ENCODE measurements around the gene CARS2.
"Not testable (repeated sequence)": the region's sequence is repeated elsewhere in the genome, so short reads cannot be mapped to it uniquely, and the experiment has no call there.

The CARS2 gene

DNA sequence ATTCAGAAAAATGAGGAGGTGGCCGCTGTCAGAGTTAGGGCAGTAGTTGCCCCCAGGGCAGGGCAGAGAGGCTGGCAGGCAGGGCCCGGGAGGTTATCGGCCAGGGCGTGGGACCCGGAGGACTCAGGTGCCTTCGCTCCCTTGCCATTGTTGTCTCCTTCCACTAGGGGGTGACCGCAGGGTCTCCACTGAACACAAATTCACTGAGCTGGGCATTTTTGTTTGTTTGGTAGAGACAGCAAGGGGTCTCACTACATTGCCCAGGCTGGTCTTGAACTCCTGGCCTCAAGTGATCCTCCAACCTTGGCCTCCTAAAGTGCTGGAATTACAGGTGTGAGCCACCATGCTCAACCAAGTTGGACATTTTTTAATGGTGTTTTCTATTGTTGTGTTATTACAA is 25.1 kb downstream of the CARS2 start:
- no peak for DNase-seq

DNA sequence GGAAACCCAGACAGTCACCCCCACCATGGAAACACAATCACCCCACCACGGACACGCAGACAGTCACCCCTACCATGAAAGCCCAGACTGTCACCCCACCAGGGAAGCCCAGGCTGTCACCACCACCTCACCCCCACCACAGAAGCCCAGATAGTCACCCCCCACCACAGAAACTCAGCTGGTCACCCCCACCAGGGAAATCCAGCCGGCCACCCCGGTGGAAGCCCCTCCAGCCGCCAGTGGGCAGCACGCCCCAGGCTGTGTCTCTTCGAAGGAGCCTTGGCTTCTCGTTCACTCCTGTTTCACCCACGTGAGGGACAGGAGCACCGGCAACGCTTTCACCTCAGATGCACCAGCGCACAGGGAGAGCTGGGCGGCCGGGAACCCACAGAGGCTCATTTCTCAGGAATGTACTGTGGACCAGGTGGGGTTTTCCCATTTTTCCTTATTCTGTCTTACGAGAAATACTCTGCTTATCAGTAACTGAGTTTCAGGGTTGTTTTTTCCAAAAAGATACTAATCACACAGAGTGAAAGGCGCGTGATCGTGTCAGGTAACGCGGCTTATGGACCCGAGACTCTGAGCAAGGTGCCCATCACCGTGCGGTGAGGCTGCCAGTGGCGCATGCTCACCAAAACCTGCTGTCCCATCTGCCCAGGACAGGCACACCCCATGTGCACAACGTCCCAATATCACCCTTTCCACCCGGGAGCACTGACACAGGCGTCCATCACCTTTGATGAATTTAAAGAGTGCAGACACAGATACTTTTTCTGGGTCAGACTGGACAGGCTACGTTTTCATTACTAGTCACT is 28.0 kb downstream of the CARS2 start:
- DNase-seq: no peak

DNA sequence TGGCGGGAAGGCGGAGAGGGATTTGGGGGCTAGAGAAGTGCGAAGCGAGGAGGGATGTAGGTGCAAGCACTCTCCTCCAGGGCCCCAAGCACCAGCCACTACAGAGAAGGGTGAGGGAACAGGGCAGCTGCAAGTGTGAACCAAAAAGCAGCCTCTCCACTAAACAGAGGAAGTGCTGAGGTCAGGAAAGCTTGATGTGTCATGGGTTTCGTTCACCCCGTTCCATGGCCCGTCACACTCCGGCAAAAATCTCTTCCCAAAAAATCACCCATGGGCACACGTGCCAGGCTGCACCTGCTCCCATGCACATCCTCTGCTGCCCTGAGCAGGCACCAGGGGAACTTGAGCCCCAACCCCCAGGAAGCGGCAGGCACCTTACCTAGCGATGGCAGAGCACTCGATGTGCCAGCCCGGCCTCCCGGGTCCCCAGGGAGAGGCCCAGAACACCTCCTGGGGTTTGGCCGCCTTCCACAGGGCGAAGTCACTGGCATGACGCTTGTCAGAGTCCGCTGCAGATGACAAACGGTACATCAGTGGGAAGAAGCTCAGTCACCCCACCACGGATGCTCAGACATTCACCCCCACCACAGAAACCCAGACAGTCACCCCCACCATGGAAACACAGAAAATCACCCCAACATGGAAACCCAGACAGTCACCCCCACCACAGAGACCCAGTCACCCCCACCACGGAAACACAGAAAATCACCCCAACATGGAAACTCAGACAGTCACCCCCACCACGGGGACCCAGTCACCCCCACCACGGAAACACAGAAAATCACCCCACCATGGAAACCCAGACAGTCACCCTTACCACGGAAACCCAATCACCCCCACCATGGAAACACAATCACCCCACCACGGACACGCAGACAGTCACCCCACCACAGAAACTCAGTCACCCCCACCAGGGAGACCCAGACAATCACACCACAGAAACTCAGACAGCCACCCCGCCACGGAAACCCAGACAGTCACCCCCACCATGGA is 29.0 kb downstream of the CARS2 start:
- DNase-seq: no peak

DNA sequence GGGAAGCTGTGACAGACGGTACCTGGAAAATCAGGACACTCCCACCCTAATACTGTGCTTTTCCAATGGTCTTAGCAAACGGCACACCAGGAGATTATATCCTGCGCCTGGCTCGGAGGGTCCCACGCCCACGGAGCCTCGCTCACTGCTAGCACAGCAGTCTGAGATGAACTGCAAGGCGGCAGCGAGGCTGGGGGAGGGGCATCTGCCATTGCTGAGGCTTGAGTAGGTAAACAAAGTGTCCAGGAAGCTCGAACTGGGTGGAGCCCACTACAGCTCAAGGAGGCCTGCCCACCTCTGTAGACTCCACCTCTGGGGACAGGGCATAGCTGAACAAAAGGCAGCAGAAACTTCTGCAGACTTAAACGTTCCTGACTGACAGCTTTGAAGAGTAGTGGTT is 36.1 kb downstream of the CARS2 start:
- DNase-seq: not testable (repeated sequence)

DNA sequence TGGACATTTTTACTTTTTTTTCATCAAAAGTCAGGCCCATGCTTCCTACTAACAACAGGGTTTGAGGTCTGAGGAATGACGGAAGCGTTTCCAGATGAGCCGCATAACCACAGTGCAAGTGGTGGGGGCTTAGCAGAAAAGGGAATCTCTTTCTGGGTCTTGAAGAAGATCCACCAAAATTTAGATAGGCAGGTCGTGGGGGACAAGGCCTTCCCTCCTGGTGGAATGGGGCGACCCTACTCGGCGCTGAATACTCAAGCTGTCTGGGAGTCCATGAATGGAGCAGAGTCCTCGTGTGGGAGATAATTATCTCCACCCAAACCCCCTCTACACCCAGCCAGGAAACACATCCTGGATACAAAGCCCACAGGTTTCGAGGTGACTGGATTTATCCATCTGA is 36.9 kb downstream of the CARS2 start:
- DNase-seq: no peak

DNA sequence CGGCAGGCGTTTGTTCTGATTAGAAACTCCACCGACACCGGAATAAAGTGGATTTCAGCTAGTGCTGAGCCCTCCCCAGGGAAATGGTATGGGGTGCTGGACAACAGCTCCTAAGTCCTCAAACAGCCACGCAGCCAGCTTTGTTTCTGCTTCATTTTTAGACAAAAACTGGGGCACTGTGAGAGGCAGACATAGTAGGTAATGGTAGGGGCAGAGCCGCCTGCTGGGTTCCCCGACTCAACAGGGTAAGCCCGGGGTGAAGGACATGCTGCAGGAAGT is 39.7 kb downstream of the CARS2 start:
- DNase-seq: no peak

DNA sequence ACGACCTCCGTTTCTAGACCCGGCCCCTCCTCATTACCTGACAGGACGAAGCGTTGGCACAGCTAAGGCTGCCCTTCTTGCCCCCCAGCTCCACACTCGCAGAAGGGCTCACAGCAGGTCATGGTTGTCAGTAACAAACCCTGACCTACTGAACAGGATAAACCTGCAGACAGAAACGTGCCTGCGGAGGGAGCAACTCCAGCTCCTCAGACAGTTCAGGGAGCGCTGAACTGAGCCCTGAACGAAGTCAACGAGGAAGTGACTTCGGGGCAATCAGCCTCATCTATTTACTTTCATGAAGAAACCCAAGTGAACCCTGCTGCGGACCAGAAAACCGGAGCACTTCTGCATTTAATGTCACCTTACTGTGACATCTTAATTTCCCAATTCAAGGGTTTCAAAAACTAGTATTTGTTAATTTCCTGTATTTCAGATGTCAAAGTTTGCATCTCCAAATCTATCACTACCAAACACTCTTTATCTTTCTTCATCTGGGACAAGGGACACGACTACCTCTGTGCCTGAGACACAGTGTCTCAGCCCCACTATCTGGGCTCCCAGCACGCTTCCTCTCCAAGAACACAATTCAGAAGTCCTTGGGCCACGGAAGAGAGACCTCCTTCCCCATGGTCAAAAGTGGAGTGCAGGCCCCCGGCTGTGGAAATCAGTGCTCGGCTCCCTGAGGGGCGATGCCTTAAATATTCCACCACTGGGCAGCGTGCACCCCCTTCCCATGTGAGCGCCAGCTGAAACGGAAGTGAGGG is 40.2 kb downstream of the CARS2 start:
- DNase-seq: no peak

DNA sequence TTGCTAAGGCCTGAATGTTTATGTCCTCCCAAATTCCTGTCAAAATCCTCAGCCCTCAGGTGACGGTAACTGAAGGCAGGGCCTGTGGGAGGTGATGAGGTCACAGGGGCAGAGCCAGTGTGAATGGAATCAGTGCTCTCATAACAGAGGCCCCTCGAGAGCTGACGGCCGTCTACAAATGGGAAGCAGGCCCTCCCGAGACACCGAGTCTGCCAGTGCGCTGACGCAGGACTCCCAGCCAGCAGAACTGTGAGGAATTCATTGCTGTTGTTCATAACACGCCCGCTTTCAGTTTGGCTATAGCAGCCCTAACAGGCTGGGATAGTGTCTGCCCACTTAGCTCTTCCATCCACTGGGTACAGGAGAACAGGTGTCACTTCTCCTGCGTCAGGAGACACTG is 41.2 kb downstream of the CARS2 start:
- no peak for DNase-seq

DNA sequence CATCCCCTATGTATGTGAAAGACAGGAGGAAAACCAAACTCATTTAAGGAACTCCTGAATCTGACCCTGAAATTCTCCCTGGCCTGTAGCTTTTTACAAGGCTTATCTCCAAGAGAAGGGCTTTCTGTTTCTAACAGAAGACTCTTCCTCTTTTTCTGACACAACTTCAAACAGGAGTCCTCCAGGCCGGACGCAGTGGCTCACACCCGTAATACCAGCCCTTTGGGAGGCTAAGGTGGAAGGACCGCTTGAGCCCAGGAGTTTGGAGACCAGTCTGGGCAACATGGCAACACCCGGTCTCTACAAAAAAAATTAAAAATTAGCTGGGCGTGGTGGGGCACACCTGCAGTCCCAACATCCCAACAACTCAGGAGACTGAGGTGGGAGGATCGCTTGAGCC is 41.9 kb downstream of the CARS2 start:
- DNase-seq: no peak

DNA sequence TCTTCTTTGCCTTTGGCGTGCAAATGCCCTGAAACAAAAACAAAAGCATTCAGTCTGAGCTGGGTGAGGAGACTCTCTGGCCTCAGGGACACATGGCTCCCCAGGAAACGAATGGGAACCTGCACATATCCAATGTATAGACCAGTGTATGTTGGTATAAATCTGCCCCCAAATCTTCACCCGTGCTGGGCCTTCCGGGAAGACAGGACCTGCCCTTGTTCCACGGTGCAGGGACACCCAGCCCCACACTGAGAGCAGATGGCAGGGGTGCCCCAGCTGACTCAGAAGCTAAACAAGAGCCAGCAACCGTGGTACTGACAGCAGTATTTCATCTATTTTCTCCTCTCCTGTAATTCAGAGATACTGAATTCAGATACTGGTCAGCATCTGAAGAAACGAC is 42.4 kb downstream of the CARS2 start:
- DNase-seq: no peak

DNA sequence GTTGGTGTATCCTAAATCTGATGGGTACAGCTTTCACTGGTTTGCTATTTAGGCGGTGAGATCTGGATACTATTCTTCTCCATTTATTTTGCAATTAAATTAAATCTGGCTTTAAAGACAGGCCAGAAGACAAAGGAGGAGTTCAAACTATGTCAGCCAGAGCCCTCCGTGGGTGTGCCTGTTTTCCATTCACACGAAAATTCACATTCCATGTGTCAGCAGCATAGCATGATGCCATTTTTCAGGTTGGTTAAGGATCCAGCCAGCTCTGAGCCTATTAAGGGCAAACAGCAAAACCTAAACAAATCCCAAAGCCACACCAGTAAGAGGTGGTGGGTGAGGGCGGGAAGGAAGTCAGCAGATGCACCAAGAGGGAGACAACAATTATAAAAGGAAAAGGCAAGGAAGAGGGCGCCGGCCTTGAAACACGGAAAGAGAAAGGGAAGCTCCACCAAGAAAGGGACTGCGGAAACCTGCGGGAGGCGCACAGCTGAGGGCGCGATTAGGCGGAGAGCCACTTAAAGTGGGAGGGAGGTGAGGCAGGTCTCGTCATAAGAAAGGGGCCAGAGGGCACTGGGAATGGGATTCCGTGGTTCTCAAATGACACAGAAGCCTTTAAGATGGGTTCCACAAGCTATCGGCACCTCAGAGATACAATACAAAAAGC is 43.0 kb downstream of the CARS2 start:
- no peak for DNase-seq

DNA sequence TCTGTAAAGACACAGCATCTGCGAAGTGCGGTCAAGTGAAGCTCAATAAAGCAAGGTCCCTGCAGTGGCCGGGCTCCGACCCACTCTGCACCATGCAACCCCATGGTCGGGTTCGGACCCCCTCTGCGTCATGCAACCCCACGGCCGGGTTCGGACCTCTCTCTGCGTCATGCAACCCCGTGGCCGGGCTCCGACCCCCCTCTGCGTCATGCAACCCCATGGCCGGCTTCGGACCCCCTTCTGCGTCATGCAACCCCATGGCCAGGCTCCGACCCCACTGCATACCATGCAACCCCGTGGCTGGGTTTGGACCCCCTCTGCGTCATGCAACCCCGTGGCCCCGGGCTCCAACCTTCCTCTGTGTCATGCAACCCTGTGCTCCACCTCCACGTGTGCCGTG is 43.8 kb downstream of the CARS2 start:
- DNase-seq: no peak

DNA sequence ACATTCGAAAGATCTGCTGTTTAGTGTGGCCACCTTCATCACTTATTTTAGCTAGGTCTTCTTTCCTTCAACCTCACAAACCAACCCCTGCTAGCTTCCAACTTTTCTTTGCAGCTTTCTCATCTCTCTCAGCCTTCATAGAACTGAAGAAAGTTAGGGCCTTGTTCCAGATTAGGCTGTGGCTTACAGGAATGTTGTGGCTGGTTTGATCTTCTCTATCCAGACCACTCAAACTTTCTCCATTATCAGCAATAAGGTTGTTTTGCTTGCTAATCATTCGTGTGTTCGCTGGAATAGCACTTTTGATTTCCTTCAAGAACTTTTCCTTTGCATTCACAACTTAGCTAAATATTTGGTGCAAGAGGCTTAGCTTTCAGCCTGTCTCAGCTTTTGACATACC is 44.7 kb downstream of the CARS2 start:
- no peak for DNase-seq

DNA sequence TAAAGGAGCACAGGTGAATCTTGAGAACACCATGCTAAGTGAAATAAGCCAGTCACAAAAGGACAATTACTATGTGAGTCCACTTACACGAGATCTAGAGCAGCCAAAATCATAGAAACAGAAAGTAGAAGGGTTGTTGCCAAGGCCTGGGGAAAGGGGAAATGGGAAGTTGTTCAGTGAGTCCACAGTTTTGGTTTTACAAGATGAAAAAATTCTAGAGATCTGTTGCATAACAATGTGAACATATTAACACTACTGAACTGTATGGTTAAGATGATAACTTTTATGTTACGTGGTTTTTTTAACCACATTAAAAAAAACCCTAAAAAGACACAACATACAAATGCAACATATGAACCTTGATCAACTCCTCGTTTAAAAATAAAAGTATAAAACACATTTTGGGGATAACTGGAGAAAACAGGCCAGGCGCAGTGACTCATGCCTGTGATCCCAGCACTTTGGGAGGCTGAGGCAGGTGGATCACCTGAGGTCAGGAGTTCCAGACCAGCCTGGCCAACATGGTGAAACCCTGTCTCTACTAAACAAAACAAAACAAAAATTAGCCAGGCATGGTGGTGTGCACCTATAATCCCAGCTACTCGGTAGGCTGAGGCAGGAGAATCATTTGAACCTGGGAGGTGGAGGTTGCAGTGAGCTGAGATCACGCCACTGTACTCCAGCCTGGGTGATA is 47.6 kb downstream of the CARS2 start:
- not testable (repeated sequence) for DNase-seq

DNA sequence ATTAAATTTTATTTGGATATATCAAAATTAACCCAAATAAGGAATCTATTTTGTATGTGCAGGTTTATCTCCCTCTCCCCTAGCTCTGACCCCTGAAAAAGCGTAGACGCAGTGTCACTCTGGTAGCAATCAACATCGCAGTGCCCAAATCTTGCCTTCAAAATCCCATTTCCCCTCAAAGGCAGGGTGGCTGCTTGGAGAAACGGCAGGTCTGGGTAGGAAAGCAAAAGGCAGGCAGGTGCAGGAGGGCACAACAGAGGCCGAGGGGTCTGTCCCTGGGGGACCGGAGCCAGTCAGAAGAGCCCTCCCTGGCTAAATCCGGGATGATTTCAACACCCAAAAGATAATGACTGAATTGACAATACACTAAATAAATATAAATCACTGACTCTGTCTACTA is 48.7 kb downstream of the CARS2 start:
- no peak for DNase-seq

DNA sequence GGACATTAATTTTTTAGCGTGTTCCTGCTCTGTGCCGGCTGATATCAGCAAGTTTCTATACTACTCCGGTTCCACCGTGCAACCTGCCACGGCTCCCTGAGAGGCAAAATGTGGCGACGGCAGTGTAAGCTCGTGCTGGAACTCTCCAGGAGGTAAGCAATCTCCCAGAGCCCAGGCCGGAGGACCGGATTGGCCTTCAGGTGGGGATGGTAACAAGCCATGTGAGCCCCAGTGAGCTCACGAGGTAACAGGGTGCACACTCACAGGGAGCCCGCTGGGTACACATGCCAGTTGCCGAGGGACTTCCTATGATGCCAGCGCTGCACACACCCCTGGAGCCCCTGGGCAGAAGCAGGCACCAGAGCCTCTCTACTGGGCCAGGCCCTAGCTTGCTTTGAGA is 52.1 kb downstream of the CARS2 start:
- DNase-seq: no peak

DNA sequence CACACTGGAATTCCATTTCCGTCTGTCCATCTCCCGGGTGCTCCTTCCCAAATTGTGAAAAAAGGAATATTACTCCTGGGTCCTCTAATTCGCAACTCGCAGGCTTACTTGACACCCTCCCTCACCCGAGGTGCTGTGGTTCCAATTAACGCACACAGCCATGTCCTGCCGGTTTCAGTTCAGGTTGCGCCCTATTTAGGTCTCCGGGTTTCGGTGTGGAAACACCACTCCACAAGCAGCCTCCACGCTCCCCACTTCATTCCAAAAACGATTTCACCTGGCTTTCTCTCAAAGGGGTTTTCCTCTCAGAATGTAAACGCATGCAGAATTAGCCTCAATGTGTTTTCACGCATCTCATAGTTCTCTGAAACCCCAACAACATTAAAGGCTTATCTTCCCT is 52.6 kb downstream of the CARS2 start:
- no peak for DNase-seq

DNA sequence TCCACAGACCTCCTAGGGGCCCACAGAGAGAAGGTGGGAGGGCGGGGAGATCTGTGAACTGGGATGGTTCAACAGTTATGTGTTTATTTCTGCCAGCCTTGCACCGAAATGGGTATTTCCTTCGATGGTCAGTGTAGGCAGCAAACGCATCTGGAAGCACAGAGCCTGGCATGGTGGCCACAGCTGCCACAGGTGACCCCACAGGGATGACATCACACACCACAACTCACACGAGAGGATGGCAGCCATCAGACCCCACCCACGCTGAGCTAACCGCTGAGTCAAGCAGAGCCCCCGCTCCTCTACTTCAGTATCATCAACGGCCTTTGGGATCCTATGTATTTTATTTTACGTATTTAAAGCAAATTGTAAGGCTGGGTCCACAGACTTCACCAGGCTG is 53.2 kb downstream of the CARS2 start:
- DNase-seq: no peak

DNA sequence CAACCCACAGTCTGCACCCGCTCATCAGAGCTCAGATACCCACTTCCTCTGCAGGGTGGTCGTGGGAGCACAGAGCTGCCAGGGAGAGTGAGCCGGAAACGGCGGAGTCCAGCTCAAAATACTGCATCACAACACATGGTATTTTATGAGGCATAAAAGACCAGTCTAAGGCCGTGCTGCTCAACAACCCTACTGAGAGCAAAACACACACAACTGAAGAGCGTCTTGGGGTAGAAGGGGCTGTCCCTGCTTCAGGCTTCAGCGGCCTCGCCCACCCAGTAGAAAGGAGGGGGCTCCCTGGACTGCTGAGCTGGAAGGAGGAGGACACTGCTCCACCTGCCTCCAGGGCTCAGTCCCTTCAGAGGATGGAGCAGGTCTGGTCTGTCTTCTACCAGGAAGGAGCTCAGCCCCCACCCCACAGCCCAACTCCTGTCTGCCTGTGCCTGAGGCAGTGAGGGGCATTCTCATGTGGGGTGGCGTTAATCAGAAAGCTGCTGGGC is 53.6 kb downstream of the CARS2 start:
- DNase-seq: no peak

DNA sequence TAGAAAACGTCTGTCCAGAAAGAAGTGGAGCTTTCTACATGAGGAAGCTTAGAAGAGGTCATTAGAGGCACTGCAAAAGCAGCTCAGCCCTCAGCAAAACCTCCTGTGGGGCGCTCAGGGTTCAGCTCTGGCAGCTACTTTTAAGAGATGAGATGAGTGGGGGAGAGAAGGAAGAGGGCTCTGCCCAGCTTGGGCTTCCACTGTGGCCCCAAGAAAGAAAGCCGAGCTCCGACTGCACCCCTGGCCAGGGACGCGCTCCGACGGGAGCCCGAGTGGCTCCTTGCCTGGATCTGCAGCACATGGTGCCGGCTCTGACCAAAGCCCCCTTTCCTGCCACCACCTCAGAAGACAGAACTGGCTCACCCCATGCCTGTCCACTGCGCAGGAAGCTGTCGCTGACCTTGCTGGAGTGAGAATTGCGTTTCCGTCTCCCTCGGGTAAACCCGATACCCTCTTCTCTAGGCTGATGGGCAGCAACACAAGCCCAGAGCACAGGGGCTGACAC is 54.1 kb downstream of the CARS2 start:
- no peak for DNase-seq

DNA sequence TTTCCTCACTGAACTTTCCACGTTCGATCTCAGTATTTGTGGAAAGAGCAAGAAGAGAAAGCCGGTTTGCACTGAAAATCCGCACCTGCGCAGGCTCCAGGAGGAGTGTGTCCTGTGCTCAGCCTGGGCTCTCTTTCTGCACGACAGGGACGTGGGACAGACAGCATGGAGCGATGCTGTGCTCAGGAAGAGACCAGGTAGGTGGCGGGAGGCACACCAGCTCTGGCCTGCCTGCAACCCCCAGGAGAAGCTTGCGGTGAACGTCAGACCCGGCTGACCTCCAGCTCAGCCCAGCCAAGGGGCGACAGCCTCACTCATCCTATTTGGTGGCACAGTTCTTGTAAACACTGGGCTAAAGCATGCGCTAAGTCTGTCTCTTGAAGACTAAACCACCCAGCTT is 54.6 kb downstream of the CARS2 start:
- DNase-seq: no peak

DNA sequence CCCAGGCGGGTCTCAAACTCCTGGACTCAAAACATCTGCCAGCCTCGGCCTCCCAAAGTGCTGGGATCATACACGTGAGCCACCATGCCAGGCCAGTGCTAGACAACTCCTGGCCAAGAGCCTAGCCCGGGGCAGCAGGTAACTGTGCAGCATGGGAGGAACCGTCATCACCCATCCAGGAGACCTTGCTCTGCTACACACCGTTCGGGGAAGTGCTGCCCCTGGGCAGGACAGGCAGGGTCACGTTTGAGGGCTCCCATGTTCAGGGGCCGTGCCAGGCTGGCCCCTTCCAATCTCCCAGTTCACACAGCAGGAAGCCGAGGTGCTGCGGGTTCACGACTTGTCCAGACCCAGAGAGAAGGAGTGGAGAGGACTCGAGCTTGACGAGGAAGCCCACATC is 55.5 kb downstream of the CARS2 start:
- DNase-seq: no peak

All from T1000 (cell line).